GM21825 (cell line): ENCODE data around the gene ATXN2.
A peak's percentile ranks its signal among the peaks of the same experiment; 100 is the strongest.

Experiments used
- ATAC-seq: cut with Tn5 transposase; IDR thresholded peaks from one replicate; pipeline ENCODE4 v1.9.1; 2021; ENCODE audit warnings: mild to moderate bottlenecking, moderate library complexity; ENCODE audit not compliant: unreplicated experiment

ATXN2 gene

DNA sequence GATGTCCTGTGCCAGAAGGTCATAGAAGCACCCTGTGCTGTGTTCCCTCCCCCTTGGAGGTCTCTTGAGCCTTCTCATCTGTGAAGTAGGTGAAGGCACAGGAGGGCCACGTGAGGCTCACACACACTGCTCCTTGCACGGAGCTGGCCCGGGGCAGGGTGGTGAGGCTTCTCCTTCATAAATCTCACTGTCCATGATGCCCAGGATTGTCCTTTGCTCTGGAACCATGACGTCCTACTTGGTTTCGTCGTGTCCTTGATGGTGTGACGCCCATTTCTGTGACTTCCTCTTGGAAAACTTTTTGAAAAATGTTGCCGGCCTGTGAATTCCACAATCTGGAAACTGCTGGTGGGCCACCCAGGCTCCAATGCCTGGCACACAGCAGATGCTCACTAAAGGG, 159.0 kb downstream of the ATXN2 start:
- ATAC-seq: no peak

GRCh38 chr12:111439657-111440151, 159.4 kb downstream of the ATXN2 start:
- no peak for ATAC-seq

GRCh38 chr12:111438481-111438880, 160.6 kb downstream of the ATXN2 start:
- no peak for ATAC-seq

DNA sequence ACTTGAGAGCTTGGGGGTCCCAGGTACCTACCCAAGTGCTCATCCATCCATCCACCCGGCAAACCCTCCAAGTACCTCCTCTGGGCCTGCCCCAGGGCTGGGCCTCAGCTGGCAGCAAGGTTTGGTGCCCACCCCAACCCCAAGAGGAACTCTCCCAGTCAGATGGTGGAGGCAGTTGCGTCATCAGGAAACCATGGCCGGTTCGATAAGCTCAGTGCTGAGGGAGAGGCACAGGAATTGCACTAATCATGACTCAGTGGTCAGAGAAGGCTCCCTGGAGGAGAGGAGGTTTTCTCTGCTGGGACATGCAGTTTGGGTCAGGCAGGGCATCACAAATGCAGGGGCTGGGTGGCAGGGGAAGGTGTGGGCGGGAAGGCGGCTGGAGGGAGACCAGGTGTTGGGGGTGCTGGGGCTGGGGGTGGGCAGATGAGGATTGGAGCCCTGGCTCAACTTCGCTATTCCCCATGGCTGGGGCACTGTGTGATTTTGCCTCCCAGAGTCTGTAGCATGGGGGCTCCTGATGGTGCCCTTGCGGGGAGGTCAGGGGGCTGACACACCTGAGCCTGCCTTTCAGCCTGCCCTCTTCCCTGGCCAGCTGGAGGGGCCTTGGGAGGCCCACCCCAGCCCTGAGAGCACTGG, 161.2 kb downstream of the ATXN2 start:
- ATAC-seq: no peak

- ATAC-seq: no peak
These were observed 162.3 kb downstream of the ATXN2 start for GRCh38 chr12:111436811-111437210.

- no peak for ATAC-seq
These were observed 162.8 kb downstream of the ATXN2 start for GRCh38 chr12:111436266-111436665.

DNA sequence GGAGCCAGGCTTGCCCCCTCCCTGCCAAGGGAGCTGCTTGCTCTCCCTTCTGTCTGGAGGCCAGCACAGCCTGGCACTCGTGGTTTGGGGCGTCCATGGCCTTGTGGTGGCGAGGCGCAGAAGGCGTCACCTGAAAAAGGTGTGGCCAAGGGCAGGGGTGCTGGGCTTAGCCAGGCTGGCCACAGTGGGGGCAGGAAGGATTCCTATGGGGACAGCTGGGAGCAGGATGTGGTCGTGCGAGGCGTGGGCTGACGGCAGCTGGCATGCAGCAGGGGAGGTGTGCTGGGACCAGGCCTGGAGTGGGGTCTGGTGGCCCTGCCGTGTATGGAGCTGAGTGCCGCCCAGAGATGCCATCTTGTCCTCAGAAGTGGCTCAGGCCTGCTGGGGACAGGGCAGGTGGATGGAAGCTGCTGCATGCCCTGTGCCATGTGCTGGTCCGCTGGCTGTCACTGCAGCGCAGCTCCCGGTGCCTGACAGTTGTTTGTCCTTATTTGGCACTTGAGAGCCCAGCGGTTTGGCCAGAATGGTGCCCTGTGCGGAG, 163.4 kb downstream of the ATXN2 start:
- ATAC-seq: no peak

GRCh38 chr12:111434680-111435338, 164.3 kb downstream of the ATXN2 start:
- peak; percentile 51 for ATAC-seq

GRCh38 chr12:111434049-111434448, 165.1 kb downstream of the ATXN2 start:
- ATAC-seq: no peak

- no peak for ATAC-seq
These were observed 167.3 kb downstream of the ATXN2 start for GRCh38 chr12:111431772-111432171.

GRCh38 chr12:111430433-111431353, 168.4 kb downstream of the ATXN2 start:
- no peak for ATAC-seq

DNA sequence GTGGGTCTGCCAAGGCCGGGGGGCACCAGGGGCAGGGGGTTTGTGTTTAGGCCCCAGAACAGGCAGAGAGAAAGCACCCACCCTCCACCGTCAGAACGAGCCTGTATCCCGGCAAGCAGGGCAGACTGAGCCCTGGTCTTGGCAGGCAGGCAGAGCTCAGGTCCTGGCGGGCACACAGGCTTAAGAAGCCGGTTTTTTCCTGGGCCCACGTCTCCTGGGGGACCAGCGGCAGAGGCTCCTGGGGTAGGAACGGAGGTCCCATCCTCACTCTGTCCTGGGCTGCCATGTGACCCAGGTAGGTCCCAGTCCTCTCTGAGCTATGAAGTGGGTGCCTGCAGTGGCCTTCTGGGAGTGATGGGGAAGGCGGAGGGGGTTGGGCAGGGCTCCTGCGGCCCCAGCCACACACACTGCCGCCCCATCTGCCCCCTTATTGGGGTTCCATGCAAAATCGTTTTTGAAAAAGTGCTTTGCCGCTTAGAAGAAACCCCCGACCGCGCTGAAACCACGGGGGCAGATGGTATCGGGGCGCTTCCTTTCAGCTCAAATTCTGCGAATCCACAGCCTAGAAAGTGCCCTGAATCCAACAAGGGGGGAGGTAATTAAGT, 169.2 kb downstream of the ATXN2 start:
- ATAC-seq: no peak

DNA sequence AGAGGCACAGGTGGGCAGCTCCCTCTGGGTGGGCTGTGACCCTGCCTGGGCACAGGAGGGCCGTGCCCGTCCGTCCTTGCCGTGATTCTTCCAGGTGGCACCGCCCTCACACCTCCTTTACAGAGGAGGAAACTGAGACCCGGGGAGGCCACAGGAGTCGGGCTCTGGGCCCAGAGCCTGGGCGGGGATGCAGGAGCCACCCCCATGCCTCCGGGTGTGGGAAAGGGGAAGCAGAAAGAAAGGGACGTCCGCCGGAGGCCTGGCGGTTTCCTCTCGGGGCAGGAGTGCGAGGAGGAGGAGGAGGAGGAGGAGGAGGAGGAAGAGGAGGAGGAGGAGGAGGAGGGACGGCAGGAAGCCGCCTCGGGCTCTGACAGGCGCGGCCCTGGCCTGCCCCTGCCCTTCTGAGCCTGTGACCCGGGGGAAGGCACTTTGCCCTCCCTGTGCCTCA, 170.4 kb downstream of the ATXN2 start:
- no peak for ATAC-seq

DNA sequence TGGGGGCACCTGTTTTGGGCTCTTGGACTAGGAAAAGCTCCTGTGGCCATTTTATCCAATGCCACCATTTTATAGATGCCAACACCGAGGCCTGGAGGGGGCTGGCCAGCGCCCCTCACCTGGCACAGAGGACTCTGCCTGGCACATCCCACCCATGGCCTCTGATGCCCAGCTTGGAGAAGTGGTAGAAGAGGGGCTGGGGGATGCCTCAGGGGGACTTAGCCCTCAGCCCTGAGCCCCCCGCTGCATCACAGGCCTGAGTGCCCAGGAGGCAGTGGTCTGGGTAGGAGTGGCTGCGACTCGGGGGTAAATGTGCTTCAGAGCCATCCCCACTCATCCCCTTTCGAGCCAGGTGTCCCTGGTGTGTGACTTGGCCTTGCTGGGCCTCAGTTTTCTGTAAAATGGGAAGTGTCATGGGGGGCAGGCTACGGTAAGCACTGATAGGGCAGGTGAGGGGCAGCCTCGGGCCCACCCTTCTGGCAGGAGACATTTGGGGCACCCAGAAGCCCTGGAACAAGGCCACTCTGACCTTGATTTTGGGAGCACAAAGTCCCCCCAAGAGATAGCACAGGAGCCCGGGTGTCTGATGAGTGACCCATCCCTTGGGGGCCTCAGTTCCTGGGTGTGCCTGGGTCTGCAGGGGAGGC, 170.9 kb downstream of the ATXN2 start:
- no peak for ATAC-seq

- no peak for ATAC-seq
These were observed 171.6 kb downstream of the ATXN2 start for GRCh38 chr12:111427417-111428074.

GRCh38 chr12:111426344-111427185, 172.6 kb downstream of the ATXN2 start:
- ATAC-seq: no peak

- ATAC-seq: no peak
These were observed 173.5 kb downstream of the ATXN2 start for GRCh38 chr12:111425655-111426054.

- ATAC-seq: no peak
These were observed 174.3 kb downstream of the ATXN2 start for GRCh38 chr12:111424793-111425251.
